Measurements from ENCODE around the gene LEAP2. TPM values are rescaled to one million over a fixed set of nuclear protein-coding genes. Genes with fewer than 3 reads are reported as not detected.

LEAP2 gene
- total and polyA plus RNA-seq, 11 donors, result 0.16 to 2.0 (median 0.91) TPM

DNA sequence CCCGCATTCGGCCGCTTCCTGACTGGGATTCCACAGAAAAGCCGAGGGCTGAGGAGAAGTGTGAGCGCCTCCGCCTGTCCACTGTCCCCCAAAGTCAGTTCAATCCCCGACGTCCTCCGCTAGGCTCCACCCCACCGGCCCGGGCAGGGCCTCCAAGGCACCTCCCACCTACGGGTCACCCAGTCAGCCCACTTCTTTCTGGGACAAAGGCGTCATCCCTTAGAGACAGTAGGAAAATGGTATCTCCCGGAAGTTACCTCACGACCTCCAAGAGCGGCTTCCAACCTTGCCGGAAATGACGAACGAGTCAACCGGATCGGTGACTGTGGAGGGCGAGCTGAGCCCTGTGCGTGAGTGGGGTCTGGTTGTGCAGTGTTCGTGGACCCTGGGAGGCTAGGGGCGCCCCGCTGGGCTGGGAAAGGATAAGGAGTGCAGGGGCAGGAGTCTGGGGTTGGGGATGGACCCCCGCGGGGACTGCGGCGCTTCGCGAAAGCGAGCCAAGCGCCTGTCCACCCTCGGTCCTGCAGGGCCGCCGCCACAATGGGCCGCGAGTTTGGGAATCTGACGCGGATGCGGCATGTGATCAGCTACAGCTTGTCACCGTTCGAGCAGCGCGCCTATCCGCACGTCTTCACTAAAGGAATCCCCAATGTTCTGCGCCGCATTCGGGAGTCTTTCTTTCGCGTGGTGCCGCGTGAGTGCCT is 7.0 kb upstream of the LEAP2 start, which contains the start of the genes GDF9 and UQCRQ:
TSS of gene GDF9 (minus strand) at position 128 of the 704 bp plus-strand sequence. CDS start 1,936 bp downstream, outside the sequence.
TSS of gene UQCRQ (plus strand) at position 301 of the 704 bp plus-strand sequence. CDS start at position 541, 240 bp downstream.
- peak within 1 kb of the TSS; percentile 90 to 97 (median 94) for H3K27ac ChIP-seq
- WGBS, 4 donors, result 0 to 1% (median 0%) methylated on average over 34 to 55 of the region's 55 CpGs
- peak within 1 kb of the TSS; percentile 67 to 95 (median 86) for H3K4me3 ChIP-seq
- TF ChIP-seq, protein P1, sequence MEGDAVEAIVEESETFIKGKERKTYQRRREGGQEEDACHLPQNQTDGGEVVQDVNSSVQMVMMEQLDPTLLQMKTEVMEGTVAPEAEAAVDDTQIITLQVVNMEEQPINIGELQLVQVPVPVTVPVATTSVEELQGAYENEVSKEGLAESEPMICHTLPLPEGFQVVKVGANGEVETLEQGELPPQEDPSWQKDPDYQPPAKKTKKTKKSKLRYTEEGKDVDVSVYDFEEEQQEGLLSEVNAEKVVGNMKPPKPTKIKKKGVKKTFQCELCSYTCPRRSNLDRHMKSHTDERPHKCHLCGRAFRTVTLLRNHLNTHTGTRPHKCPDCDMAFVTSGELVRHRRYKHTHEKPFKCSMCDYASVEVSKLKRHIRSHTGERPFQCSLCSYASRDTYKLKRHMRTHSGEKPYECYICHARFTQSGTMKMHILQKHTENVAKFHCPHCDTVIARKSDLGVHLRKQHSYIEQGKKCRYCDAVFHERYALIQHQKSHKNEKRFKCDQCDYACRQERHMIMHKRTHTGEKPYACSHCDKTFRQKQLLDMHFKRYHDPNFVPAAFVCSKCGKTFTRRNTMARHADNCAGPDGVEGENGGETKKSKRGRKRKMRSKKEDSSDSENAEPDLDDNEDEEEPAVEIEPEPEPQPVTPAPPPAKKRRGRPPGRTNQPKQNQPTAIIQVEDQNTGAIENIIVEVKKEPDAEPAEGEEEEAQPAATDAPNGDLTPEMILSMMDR (IDR thresholded peaks at IDR 0.05), result peak in 8 of 12 donors; percentile 13 to 55 (median 32)
- TF ChIP-seq POLR2A (IDR thresholded peaks at IDR 0.05), result peak; percentile 38 to 89
- H3K27me3 ChIP-seq, result no peaks in the 10 kb centered on the region
- DNase-seq (peak; percentile 95 to 98 (median 97)), ATAC-seq (peak; percentile 99 to 100 (median 99))
- peaks cover 0 to 41% (median 35%) of the 10 kb centered on the region in 9 donors for H3K36me3 ChIP-seq
- peaks cover 0 to 29% (median 17%) of the 10 kb centered on the region in 12 donors for H3K4me1 ChIP-seq
- H3K9me3 ChIP-seq, result no peaks in the 10 kb centered on the region
- intact Hi-C loops (cut with DNase I), result loop anchor here in 7 of 10 donors (1.0 to 10.0 kb wide), 6 partner anchors 34 to 188 kb away; partner anchors contain the start of genes SHROOM1 (in 6 of the 7), HSPA4 (in 1 of the 7) and SEPTIN8 (in 1 of the 7)

- intact Hi-C loops (cut with DNase I), result loop anchor here in 7 of 10 donors (2.0 to 10.0 kb wide), 5 partner anchors 35 to 188 kb away; partner anchors contain the start of genes SHROOM1 (in 5 of the 7), HSPA4 (in 1 of the 7) and SEPTIN8 (in 1 of the 7)
- ATAC-seq, result peak in 1 of 4 donors; percentile 10
- WGBS, 4 donors, result 2 to 3% (median 2%) methylated on average over 10 to 13 of the region's 13 CpGs
These were observed 6.4 kb upstream of the LEAP2 start for GRCh38 chr5:132867046-132867451.

DNA sequence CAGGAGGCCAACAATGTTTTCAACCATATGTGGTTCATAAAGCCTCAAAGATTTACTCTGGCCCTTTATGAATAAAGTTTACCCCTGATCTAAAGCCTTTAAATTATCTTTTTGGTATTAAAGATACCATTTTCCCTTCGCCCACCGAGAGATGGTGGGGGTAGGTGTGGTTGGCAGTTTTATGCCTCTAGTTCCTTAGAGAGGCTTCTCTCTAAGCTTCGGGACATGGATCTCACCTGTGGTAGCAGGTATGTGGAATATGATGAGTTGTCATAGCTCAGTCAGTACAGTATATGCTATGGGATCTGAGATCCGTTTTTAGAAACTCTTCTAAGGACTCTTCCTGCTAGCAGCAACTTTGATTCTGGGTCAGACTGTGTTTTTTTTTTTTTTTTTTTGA is 4.7 kb upstream of the LEAP2 start:
- ATAC-seq (no peak), DNase-seq (no peak)
- Histone ChIP-seq H3K36me3 (peaks cover 0 to 48% (median 39%) of the 10 kb centered on the region in 9 donors), H3K27me3 (no peaks in the 10 kb centered on the region), H3K4me3 (no peak overlapping the region), H3K4me1 (peaks cover 0 to 51% (median 28%) of the 10 kb centered on the region in 12 donors), H3K27ac (no peak overlapping the region), H3K9me3 (no peaks in the 10 kb centered on the region)
- intact Hi-C loops (cut with DNase I), result loop anchor here in 7 of 10 donors (5.0 to 10.0 kb wide), 4 partner anchors 36 to 186 kb away; partner anchors contain the start of genes SHROOM1 (in 4 of the 7), HSPA4 (in 1 of the 7) and SEPTIN8 (in 1 of the 7)
- WGBS, 4 donors, result 78 to 88% (median 86%) methylated on average over 4 of the region's 4 CpGs
- no peak for TF ChIP-seq POLR2A (IDR thresholded peaks at IDR 0.05)
- TF ChIP-seq, protein P1 (IDR thresholded peaks at IDR 0.05), result no peak

More at GRCh38 chr5:132867046-132867451, 6.4 kb upstream of the LEAP2 start:
- Histone ChIP-seq H3K9me3 (no peaks in the 10 kb centered on the region), H3K4me1 (peaks cover 0 to 34% (median 18%) of the 10 kb centered on the region in 12 donors), H3K27ac (peak overlapping the region; percentile 90 to 97 (median 94)), H3K27me3 (no peaks in the 10 kb centered on the region), H3K36me3 (peaks cover 0 to 43% (median 39%) of the 10 kb centered on the region in 9 donors), H3K4me3 (peak overlapping the region; percentile 67 to 95 (median 86))
- TF ChIP-seq, protein P1 (IDR thresholded peaks at IDR 0.05), result no peak
- no peak for TF ChIP-seq POLR2A (IDR thresholded peaks at IDR 0.05)
- no peak for DNase-seq

DNA sequence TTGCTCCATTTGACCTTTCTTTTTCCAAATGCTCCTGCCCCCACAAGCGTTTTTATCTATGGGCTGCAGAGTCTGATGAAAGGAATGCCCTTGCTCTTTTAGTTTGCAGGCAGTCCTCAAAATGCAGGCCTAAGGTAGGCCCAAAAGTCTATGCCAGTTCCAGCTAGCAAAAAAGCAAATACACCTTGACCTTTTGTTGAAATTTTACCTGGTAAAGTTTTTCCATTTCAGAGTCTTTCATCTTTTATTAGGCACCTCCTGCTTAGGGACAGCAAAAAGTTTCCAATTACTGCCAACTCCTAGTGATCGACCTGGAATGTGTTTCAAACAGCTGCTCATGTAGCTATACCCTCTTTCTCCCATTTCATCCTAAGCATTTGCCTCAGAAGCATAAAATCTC is 2.7 kb upstream of the LEAP2 start:
- Histone ChIP-seq H3K36me3 (peaks cover 0 to 60% (median 54%) of the 10 kb centered on the region in 9 donors), H3K9me3 (no peaks in the 10 kb centered on the region), H3K4me1 (peaks cover 0 to 50% (median 26%) of the 10 kb centered on the region in 12 donors), H3K4me3 (no peak overlapping the region), H3K27ac (peak overlapping the region in 4 of 12 donors; percentile 18 to 87 (median 45)), H3K27me3 (no peaks in the 10 kb centered on the region)
- TF ChIP-seq POLR2A (IDR thresholded peaks at IDR 0.05), result no peak
- TF ChIP-seq, protein P1 (IDR thresholded peaks at IDR 0.05), result no peak
- WGBS, 4 donors, result 58 to 70% (median 66%) methylated on average over 2 of the region's 2 CpGs
- DNase-seq, result no peak
- intact Hi-C loops (cut with DNase I), result no loop called here
- ATAC-seq, result no peak

All from heart left ventricle (tissue), 16 donors.